Fibroblast of skin of scalp (primary cell): ENCODE results near the gene TUBB.
A peak's percentile ranks its signal among the peaks of the same experiment; 100 is the strongest.
"Not testable (repeated sequence)": the region's sequence is repeated elsewhere in the genome, so short reads cannot be mapped to it uniquely, and the experiment has no call there.

Experiments used
- DNase-seq: peaks from one replicate; pipeline ENCODE4 v3.0.0-alpha.2; 2013

TUBB gene

GRCh38 chr6:30719356-30719755 lies 796 bp upstream of the TUBB start:
- no peak for DNase-seq

GRCh38 chr6:30720738-30721197 lies 616 bp downstream of the TUBB start:
- DNase-seq: peak; percentile 54

GRCh38 chr6:30721198-30722024 lies 1.3 kb downstream of the TUBB start:
- peak; percentile 94 for DNase-seq

DNA sequence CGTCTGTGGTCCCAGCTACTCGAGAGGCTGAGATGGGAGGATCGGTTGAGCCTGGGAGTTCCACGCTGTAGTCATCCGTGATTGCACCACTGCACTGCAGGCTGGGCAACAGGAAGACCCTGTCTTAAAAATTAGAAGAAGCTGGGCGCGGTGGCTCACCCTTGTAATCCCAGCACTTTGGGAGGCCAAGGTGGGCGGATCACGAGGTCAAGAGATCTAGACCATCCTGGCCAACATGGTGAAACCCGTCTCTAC lies 1.8 kb downstream of the TUBB start:
- DNase-seq: peak; percentile 32

- DNase-seq: peak; percentile 82
These were observed 2.3 kb downstream of the TUBB start for GRCh38 chr6:30722280-30723112.

GRCh38 chr6:30723159-30723842 lies 3.1 kb downstream of the TUBB start:
- DNase-seq: not testable (repeated sequence)

- DNase-seq: peak; percentile 33
These were observed 3.9 kb downstream of the TUBB start for GRCh38 chr6:30723843-30724741.

DNA sequence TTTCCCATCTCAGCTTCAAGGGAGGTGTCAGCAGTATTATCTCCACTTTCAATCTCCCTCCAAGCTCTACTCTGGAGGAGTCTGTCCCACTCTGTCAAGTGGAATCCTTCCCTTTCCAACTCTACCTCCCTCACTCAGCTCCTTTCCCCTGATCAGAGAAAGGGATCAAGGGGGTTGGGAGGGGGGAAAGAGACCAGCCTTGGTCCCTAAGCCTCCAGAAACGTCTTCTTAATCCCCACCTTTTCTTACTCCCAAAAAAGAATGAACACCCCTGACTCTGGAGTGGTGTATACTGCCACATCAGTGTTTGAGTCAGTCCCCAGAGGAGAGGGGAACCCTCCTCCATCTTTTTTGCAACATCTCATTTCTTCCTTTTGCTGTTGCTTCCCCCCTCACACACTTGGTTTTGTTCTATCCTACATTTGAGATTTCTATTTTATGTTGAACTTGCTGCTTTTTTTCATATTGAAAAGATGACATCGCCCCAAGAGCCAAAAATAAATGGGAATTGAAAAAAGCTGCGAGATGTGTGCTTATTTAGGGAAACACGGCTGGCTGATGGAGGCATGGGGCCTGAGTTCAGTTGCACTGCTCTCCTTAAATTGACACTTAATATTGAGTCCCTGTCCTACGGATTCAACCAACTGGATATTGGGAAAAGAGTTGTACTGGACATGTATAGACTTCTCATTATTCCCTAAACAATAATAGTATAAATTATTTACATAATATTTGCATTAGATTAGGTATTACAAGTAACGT lies 4.9 kb downstream of the TUBB start:
- DNase-seq: peak; percentile 30

- DNase-seq: peak; percentile 77
These were observed 5.8 kb downstream of the TUBB start for GRCh38 chr6:30725713-30726505.

DNA sequence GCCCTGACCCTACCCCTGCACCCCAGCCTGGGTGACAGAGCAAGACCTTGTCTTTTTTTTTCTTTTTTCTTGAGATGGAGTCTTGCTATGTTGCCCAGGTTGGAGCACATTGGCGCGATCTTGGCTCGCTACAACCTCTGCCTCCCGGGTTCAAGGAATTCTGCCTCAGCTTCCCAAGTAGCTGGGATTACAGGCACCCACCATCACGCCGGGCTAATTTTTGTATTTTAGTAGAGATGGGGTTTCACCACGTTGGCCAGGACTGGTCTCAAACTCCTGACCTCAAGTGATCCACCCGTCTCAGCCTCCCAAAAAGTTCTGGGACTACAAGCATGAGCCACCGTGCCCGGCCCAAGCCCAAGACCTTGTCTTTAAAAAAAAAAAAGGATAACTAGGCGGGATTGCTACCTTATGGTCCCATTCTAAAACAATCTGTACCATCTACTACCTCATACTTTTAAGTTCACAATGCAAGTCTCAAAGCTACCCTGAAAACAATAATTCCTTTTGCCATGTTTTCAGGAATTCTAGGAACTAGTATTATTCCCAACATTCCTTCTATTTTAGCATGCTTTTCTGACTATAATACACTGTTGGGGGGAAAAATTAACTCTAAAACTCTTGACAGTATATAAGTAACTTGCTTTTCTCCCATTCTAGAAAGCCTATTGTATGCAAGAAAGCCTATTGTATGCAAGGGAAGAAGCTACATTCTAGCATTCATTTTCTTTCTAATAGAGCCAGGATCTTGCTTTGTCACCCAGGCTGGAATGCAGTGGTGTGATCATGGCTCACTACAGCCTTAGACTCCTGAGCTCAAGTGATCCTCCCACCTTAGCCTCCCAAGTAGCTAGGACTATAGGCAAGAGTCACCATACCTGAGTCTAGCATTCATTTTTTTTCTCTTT lies 6.6 kb downstream of the TUBB start:
- DNase-seq: peak; percentile 36

GRCh38 chr6:30727920-30728553 lies 7.9 kb downstream of the TUBB start:
- DNase-seq: peak; percentile 62

- peak; percentile 48 for DNase-seq
These were observed 10.7 kb downstream of the TUBB start for GRCh38 chr6:30730601-30731435.

DNA sequence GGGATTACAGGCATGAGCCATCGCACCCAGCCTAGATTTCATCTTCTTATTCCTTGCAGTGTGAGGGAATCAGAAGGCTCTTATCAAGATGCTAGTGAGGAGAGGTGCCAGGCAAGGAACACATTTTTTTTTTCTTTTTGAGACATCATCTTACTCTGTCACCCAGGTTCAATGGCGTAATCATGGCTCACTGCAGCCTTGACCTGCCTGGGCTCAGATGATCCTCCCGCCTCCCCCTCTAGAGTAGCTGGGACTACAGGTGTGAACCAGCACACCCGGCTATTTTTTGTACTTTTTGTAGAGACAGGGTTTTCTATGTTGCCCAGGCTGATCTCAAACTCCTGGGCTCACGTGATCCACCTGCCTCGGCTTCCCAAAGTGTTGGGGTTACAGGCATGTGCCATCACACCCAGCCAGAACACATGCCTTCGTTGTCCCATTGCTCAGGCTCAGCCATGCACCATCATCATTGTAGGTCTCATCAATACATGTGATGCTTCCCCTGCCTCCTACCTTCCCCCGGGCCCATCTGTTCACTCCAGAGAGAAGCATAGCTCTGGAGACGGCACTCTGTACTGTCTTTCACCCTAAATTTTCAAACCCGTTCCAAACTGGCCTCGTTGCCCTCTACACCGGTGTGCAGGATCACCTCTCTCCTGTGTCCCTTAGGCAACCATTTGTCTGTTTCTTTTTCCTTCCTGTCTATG lies 12.2 kb downstream of the TUBB start:
- DNase-seq: no peak

DNA sequence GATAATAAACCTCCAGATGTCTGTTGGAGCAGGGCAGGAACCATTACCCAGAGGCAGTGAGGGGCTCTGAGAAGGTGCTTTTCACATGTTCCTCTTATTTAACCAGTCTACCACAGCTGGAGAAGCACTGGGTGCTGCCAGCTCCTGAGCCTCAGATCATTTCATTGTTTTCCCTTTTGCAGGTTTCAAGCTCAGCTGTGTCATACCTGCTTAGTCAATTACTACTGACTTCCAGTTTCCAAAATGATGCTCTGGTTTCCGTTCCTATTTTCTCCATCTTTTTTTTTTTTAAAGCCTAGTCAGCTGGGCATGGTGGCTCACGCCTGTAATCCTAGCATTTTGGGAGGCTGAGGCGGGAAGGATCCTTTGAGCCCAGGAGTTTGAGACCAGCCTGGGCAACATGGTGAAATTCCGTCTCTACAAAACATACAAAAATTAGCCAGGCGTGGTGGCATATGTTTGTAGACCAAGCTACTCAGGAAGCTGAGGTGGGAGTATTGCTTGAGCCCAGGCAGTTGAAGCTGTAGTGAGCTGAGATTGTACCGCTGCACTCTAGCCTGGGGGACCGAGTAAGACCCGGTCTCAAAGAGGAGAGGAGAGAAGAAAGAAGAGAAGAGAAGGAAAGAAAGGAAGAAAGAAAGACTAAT lies 15.6 kb downstream of the TUBB start:
- no peak for DNase-seq

GRCh38 chr6:30738532-30738931 lies 18.4 kb downstream of the TUBB start:
- DNase-seq: no peak

DNA sequence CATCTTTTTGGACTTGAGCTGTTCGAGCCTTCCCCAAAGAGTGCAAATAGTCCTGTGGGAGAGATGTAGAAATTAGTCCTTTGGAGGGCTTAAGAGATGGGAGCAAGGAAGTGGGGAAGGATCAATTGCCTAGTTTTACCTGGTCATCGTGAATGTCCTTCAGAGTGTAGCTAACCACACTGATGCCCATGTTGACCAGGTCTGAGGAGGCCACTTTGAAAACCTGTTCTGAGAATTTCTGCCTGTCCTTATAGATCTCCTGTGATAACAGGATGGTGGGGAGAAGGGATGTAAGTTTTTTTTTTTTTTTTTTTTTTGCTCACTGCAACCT lies 20.4 kb downstream of the TUBB start:
- DNase-seq: peak; percentile 38
